Stimulated activated CD4-positive, alpha-beta T cell treated with anti-CD3 and anti-CD28 coated beads, TNF-alpha, amount 100 ng/mL, for 48 hours (primary cell): Measurements from ENCODE around the gene PDGFA.

ENCODE experiments used
- DNase-seq, 3 donors: peaks; one replicate each; pipeline ENCODE4 v3.0.0-alpha.2; 2020; ENCODE audit warnings: low read depth in 3 of 3

The PDGFA gene

GRCh38 chr7:504221-505111, 15.2 kb downstream of the PDGFA start:
- no peak for DNase-seq

GRCh38 chr7:503575-504111, 16.0 kb downstream of the PDGFA start:
- no peak for DNase-seq

- DNase-seq, result no peak
Observed at GRCh38 chr7:502296-502695, 17.4 kb downstream of the PDGFA start.

DNA sequence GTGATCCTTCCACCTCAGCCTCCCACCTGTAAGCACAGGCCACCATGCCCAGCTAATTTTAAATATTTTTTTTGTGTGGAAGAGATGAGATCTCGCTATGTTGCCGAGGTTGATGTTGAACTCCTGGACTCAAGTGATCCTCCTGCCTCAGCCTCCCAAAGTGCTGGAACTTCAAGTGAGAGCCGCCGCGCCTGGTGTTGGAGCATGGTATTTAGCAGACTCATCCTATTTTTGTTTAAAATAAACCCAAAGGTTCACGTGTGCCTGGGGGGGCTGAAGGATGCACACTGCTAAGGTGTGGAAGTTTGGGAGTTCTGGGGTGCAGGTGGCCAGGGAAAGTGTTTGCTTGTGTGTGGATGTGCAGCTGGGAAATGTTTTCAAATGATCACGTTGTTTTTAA, 18.1 kb downstream of the PDGFA start:
- DNase-seq, result no peak

DNA sequence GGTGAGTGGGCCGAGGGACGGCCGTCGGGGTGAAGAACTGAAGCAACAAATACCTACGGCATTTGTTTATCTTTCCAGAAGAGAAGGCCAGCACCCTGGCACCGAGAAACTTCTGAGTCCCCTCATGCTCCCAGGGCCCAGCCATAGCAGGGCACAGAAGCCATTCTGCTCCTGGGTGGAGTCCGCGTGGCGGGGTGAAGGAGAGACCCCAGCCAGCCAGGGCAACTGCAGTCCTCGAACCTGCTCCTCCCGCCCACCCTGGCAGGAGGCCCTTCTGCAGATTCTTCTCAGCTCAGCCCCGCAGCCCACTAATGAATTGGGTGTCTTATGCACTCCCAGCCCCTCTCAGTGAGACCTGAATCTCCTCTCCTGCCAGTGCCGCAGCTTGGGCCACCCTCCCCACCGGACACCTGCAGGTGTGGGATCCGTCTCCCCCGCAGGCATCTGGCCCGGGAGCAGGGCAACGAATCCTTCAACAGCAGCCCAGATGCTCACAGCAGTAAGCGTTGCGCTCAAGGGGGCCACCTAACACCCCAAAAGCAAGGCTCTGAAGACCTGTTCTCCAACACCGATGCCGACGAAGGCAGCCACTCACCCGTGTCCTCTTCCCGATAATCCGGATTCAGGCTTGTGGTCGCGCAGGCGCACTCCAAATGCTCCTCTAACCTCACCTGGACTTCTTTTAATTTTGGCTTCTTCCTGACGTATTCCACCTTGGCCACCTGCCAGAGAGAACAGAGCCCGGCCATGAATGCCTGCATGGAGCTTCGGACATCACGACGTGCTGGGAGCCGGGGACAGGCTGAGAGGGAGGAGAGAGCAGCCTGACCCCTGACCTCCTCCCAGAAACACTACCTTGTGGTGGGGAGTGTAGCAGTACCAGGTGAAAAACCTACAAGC, 18.9 kb downstream of the PDGFA start:
- DNase-seq, result no peak

DNA sequence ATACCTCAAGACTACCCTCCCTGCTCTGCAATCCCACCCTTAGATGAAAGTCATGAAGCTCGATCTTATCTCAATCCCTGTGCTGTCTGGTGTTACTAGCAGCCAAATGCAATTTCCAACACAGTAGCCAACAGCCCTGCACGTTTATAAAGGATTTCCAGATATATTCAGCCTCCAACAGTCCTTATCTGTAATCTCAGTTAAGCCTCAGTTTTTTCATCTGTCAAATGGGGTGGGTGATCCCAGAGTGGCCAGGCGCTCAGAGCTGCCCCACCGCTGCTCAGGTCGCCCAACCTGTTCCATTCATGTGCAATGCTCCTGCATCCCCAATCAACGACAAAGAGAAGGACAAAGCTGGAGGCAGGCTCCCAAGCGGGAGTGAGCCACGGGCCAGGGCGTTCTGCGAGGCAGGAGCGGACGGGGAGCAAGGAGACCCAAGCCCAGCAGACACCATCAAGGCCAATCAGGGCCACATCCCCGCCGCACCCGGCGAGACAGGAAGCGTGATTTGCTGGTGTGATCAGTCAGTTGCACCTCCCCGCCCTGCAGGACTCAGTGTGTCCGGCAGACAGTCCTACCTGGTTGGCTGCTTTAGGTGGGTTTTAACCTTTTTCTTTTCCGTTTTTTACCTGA, 19.7 kb downstream of the PDGFA start:
- no peak for DNase-seq

- no peak for DNase-seq
Observed at GRCh38 chr7:498678-499641, 20.7 kb downstream of the PDGFA start.

GRCh38 chr7:497946-498655, 21.5 kb downstream of the PDGFA start:
- DNase-seq, result no peak

DNA sequence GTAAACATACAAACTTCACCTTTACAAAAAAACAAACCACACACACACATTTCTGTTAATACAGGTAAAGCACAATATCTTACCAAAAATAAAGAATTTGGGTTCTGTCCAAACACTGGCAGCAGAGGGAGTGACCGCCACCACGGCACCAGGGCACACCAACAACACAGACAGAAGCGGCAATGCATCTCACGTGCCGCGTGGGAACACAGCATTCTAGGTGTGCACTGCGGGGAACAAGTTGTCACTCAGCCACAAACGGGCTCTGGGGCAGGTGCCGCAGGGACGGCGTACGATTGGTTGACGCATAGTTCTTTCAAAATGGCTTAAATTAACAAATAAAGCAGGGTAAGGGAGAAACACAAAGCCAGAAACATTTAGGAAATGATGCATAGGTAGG, 22.3 kb downstream of the PDGFA start:
- DNase-seq, result no peak

GRCh38 chr7:496528-497295, 22.9 kb downstream of the PDGFA start:
- no peak for DNase-seq

- no peak for DNase-seq
Observed at GRCh38 chr7:495761-496321, 23.8 kb downstream of the PDGFA start.

GRCh38 chr7:495326-495725, 24.3 kb downstream of the PDGFA start:
- no peak for DNase-seq

GRCh38 chr7:494906-495305, 24.7 kb downstream of the PDGFA start:
- DNase-seq, result no peak

DNA sequence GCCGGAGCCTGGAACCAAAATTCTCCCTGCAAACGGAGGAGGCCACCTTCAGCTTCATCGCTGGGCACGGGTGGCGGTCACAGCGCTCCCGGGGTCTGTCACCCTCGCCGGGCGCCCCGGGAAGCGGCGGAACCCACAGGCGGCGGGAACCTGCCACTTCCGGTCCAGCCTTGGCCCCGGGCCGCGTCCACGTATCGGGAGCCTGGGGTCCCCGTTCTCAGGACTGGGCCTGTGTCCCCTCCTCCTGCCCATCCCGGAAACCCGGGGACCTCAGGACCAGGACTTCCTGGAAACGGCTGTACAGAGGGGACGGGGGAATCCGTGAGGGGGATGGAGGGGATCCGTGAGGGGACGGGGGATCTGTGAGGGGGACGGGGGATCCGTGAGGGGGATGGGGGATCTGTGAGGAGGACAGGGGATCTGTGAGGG, 25.4 kb downstream of the PDGFA start:
- no peak for DNase-seq

GRCh38 chr7:493661-494251, 25.9 kb downstream of the PDGFA start:
- DNase-seq, result no peak

DNA sequence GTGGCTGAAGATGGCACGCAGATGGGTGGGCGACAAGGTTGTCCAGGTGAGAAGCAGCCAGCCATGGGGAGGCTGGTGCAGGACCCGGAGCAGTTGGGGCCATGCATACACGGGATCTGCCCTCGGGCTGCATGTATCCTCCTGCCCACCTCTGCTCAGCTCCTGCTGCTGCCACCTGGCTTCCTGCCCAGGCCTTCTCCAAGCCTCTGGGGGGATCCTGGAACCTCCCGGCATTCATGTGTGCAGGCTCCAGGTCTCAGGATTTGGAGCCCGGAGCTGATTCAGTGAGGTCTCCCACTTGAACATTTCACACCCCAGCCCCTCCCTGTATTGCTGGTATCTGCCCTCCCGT, 27.0 kb downstream of the PDGFA start:
- no peak for DNase-seq

GRCh38 chr7:491958-492713, 27.5 kb downstream of the PDGFA start:
- no peak for DNase-seq
